HCT116 (cell line): ENCODE measurements around the gene IQUB. TPM values are rescaled to one million over a fixed set of nuclear protein-coding genes. Genes with fewer than 3 reads are reported as not detected.

Source experiments
- ATAC-seq: fragments of 200-7000 bp; cut with Tn5 transposase; 2 replicates; pipeline ENCODE4 v1.9.1; 2020; ENCODE audit warnings: mild to moderate bottlenecking, moderate library complexity
- BruUV-seq: library from RNA; stranded (reverse); fragments of 400-500 nt; replicated peaks from 2 replicates; lab custom pipeline; 2021; lab: Mats Ljungman, UMichigan
- CTCF ChIA-PET: fragments of 300-600 bp; sonication (Branson Sonifier 250); formaldehyde crosslinking; loops from one replicate; lab custom pipeline; 2021; ENCODE audit warnings: antibody characterized with exemption; lab: Charles Lee
- POLR2A ChIA-PET: fragments of 300-600, 350-600 bp; sonication (Branson Sonifier 250); formaldehyde crosslinking; loops from one replicate; lab custom pipeline; 2021; ENCODE audit warnings: antibody characterized with exemption; lab: Charles Lee
- RAD21 ChIA-PET, 2 experiments: fragments of 300-600 bp; sonication (Branson Sonifier 250); formaldehyde crosslinking; loops; one replicate each; lab custom pipeline; 2023; ENCODE audit warnings: low total read pairs in 2 of 2; ENCODE audit not compliant: uncharacterized antibody in 2 of 2, unreplicated experiment in 2 of 2, low non-redundant PET in 1 of 2; lab: Charles Lee
- DNase-seq: peaks from one replicate; pipeline ENCODE4 v3.0.0-alpha.2; 2010; ENCODE audit warnings: low read depth, low spot score
- H2AFZ ChIP-seq: fragments of 200-600 bp; shearing (Covaris generic), sonication (generic); 2 replicates; pipeline ENCODE4 v1.6.1; 2017; ENCODE audit warnings: low read depth, mixed run types, mixed read lengths, antibody characterized with exemption, low read length; ENCODE audit not compliant: poor library complexity, severe bottlenecking
- H3K27ac ChIP-seq: 2 replicates; pipeline ENCODE4 v1.5.1; 2012; ENCODE audit warnings: low read depth, low read length
- H3K27me3 ChIP-seq: fragments of 200-600 bp; sonication (generic); 2 replicates; pipeline ENCODE4 v1.6.1; 2016; ENCODE audit warnings: mixed run types, low read length, mixed read lengths; ENCODE audit not compliant: insufficient read depth
- H3K36me3 ChIP-seq, 2 experiments: fragments of 200-500 bp in 1 of 2; fragments of 200-600 bp in 1 of 2; sonication (Bioruptor generic) in 1 of 2; sonication (generic) in 1 of 2; 2 replicates each; pipeline versions ENCODE4 v1.5.1 to v1.6.1; 2014 to 2016; ENCODE audit warnings: low read length in 2 of 2, inconsistent platforms in 1 of 2, mixed read lengths in 1 of 2, mixed run types in 1 of 2; ENCODE audit not compliant: insufficient read depth in 2 of 2, control insufficient read depth in 1 of 2
- H3K4me1 ChIP-seq, 2 experiments: fragments of 200-600 bp in 1 of 2; sonication (generic) in 1 of 2; 2 replicates each; pipeline versions ENCODE4 v1.5.1 to v1.6.1; 2012 to 2017; ENCODE audit warnings: low read length in 2 of 2, inconsistent platforms in 1 of 2, mild to moderate bottlenecking in 1 of 2, mixed read lengths in 1 of 2, mixed run types in 1 of 2, moderate library complexity in 1 of 2; ENCODE audit not compliant: insufficient read depth in 2 of 2, control insufficient read depth in 1 of 2
- H3K4me2 ChIP-seq: fragments of 200-600 bp; sonication (generic); 2 replicates; pipeline ENCODE4 v1.6.1; 2017; ENCODE audit warnings: mixed run types, low read length, mixed read lengths
- H3K4me3 ChIP-seq, 2 experiments: fragments of 200-600 bp in 1 of 2; sonication (generic) in 1 of 2; replicated peaks in 1 of 2; 2 replicates each; pipeline ENCODE4 v1.5.1; 2011 to 2016; ENCODE audit warnings: low read length in 2 of 2, control low read depth in 1 of 2, low read depth in 1 of 2, mild to moderate bottlenecking in 1 of 2, mixed read lengths in 1 of 2, mixed run types in 1 of 2
- H3K79me2 ChIP-seq: fragments of 200-600 bp; sonication (generic); 2 replicates; pipeline ENCODE4 v1.6.1; 2017; ENCODE audit warnings: mild to moderate bottlenecking, mixed run types, low read length, moderate library complexity, mixed read lengths; ENCODE audit not compliant: insufficient read depth
- H3K9ac ChIP-seq: fragments of 200-600 bp; sonication (generic); 2 replicates; pipeline ENCODE4 v1.6.1; 2016; ENCODE audit warnings: low read length, mixed read lengths
- H3K9me2 ChIP-seq: fragments of 200-600 bp; sonication (generic), shearing (Covaris generic); 2 replicates; pipeline ENCODE4 v1.6.1; 2017; ENCODE audit warnings: mixed run types, mild to moderate bottlenecking, moderate library complexity; ENCODE audit not compliant: insufficient read depth
- H3K9me3 ChIP-seq, 2 experiments: fragments of 200-500 bp in 1 of 2; fragments of 200-600 bp in 1 of 2; sonication (Bioruptor generic) in 1 of 2; sonication (generic) in 1 of 2; 2 replicates each; pipeline ENCODE4 v1.6.1; 2014 to 2017; ENCODE audit warnings: low read length in 2 of 2, mixed read lengths in 2 of 2, inconsistent platforms in 1 of 2, low read depth in 1 of 2, mild to moderate bottlenecking in 1 of 2, mixed run types in 1 of 2, moderate library complexity in 1 of 2; ENCODE audit not compliant: control insufficient read depth in 1 of 2, insufficient read depth in 1 of 2
- H4K20me1 ChIP-seq: fragments of 200-600 bp; sonication (generic), shearing (Covaris generic); 2 replicates; pipeline ENCODE4 v1.6.1; 2017; ENCODE audit warnings: mixed run types, mild to moderate bottlenecking, moderate library complexity; ENCODE audit not compliant: insufficient read depth
- CBX3 ChIP-seq: IDR thresholded peaks from 2 replicates; pipeline ENCODE4 v1.6.1; 2012; ENCODE audit warnings: low read depth
- CTCF ChIP-seq, 3 experiments: fragments of 200-600 bp in 1 of 3; sonication (generic) in 1 of 3; IDR thresholded peaks in 2 of 3; conservative IDR thresholded peaks in 1 of 3; 2 replicates each; pipeline ENCODE4 v1.5.1; 2012 to 2017; ENCODE audit warnings: low read depth in 2 of 3, low read length in 2 of 3, antibody characterized with exemption in 1 of 3, borderline replicate concordance in 1 of 3, control low read depth in 1 of 3, mild to moderate bottlenecking in 1 of 3, mixed read lengths in 1 of 3, mixed run types in 1 of 3, moderate library complexity in 1 of 3; ENCODE audit not compliant: insufficient read depth in 1 of 3
- EGR1 ChIP-seq: IDR thresholded peaks from 2 replicates; pipeline ENCODE4 v1.6.1; 2012; ENCODE audit warnings: low read depth
- ELF1 ChIP-seq: IDR thresholded peaks from 2 replicates; pipeline ENCODE4 v1.6.1; 2012; ENCODE audit warnings: low read depth, borderline replicate concordance
- EZH2 ChIP-seq: fragments of 200-600 bp; sonication (generic); IDR thresholded peaks from 2 replicates; pipeline ENCODE4 v1.6.1; 2017; ENCODE audit warnings: antibody characterized with exemption, mixed run types
- EZH2phosphoT487 ChIP-seq: fragments of 200-600 bp; IDR thresholded peaks from 2 replicates; pipeline ENCODE4 v1.6.1; 2018; ENCODE audit warnings: antibody characterized with exemption, borderline replicate concordance
- FOSL1 ChIP-seq: IDR thresholded peaks from 2 replicates; pipeline ENCODE4 v1.6.1; 2012; ENCODE audit warnings: low read depth
- JUND ChIP-seq: IDR thresholded peaks from 2 replicates; pipeline ENCODE4 v1.6.1; 2012
- POLR2AphosphoS5 ChIP-seq: IDR thresholded peaks from 2 replicates; pipeline ENCODE4 v1.6.1; 2011; ENCODE audit warnings: mild to moderate bottlenecking, low read depth, low read length, moderate library complexity
- RAD21 ChIP-seq: IDR thresholded peaks from 2 replicates; pipeline ENCODE4 v1.6.1; 2012; ENCODE audit warnings: low read depth, mild to moderate bottlenecking
- SIN3A ChIP-seq: IDR thresholded peaks from 2 replicates; pipeline ENCODE4 v1.6.1; 2012; ENCODE audit warnings: low read depth
- SP1 ChIP-seq: IDR thresholded peaks from 2 replicates; pipeline ENCODE4 v1.6.1; 2012; ENCODE audit warnings: low read depth
- SRF ChIP-seq: IDR thresholded peaks from 2 replicates; pipeline ENCODE4 v1.6.1; 2012; ENCODE audit warnings: low read depth
- TCF7L2 ChIP-seq: IDR thresholded peaks from 2 replicates; pipeline ENCODE4 v1.7.0; 2011; ENCODE audit warnings: borderline replicate concordance, inconsistent platforms; ENCODE audit not compliant: insufficient read depth, insufficient read length; ENCODE audit errors: extremely low read depth
- YY1 ChIP-seq: IDR thresholded peaks from 2 replicates; pipeline ENCODE4 v1.6.1; 2011; ENCODE audit warnings: low read length, low read depth, moderate library complexity, mild to moderate bottlenecking; ENCODE audit not compliant: insufficient replicate concordance; ENCODE audit errors: extremely low read depth
- ZFX ChIP-seq: fragments of 450-650 bp; IDR thresholded peaks from 2 replicates; pipeline ENCODE4 v1.6.1; 2017
- intact Hi-C: fragments of 100-400 bp; cut with micrococcal nuclease; formaldehyde crosslinking; loops from 2 replicates; pipeline ENCODE4 v1.10.0; 2022
- total RNA-seq: library from RNA; stranded (reverse); gene quantifications from one replicate; pipeline ENCODE4 v1.2.1, GENCODE V29; 2021; ENCODE audit not compliant: unreplicated experiment
- TF ChIP-seq, protein P1 (sequence below): IDR thresholded peaks from 2 replicates; pipeline ENCODE4 v1.6.1; 2012; ENCODE audit warnings: low read depth
- TF ChIP-seq, protein P2 (sequence below): IDR thresholded peaks from 2 replicates; pipeline ENCODE4 v1.6.1; 2012
- TF ChIP-seq, protein P3 (sequence below): IDR thresholded peaks from 2 replicates; pipeline ENCODE4 v1.6.1; 2012

The IQUB gene
- total RNA-seq, 1 experiment from 2014 or later = 0.79 TPM

DNA sequence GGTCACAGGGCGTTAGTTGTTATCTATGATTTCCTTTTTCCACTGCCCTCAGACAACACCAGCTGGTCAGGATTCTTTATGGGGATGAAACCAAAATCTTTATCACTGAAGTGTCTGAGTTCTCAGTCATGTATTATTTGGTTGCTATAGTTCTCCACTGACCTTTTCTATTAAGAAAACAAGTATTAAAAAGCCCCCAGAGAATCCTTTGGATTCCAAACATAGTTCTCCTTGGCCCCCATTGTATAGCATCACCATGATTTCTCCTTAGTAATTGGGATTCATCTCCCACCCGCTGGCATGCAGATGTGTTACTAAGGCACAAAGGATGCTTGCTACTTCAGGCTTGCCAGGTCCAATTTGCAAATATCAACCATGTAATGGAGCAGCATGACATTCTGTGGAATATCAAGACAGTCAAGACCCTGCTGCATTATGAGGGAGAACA lies 94.3 kb downstream of the IQUB start:
- no peak overlapping the region for H3K4me3 ChIP-seq
- ChIA-PET CTCF (no interaction called here), POLR2A (no interaction called here), RAD21 (no interaction called here)
- no peaks in the 10 kb centered on the region for H3K79me2 ChIP-seq
- H4K20me1 ChIP-seq = no peaks in the 10 kb centered on the region
- TF ChIP-seq TCF7L2 (no peak), POLR2AphosphoS5 (no peak), EZH2phosphoT487 (no peak), CTCF (IDR thresholded peaks at IDR 0.05 in 2 of 3, conservative IDR thresholded peaks at IDR 0.05 in 1 of 3; ENCODE audit: borderline replicate concordance in 1 of 3, insufficient read depth in 1 of 3, low read depth in 2 of 3, low read length in 2 of 3) (no peak), SRF (no peak), FOSL1 (no peak), ELF1 (no peak), EZH2 (no peak), RAD21 (no peak), EGR1 (no peak), ZFX (no peak), YY1 (no peak), JUND (no peak), SIN3A (no peak), SP1 (no peak), CBX3 (no peak)
- TF ChIP-seq, protein P1, sequence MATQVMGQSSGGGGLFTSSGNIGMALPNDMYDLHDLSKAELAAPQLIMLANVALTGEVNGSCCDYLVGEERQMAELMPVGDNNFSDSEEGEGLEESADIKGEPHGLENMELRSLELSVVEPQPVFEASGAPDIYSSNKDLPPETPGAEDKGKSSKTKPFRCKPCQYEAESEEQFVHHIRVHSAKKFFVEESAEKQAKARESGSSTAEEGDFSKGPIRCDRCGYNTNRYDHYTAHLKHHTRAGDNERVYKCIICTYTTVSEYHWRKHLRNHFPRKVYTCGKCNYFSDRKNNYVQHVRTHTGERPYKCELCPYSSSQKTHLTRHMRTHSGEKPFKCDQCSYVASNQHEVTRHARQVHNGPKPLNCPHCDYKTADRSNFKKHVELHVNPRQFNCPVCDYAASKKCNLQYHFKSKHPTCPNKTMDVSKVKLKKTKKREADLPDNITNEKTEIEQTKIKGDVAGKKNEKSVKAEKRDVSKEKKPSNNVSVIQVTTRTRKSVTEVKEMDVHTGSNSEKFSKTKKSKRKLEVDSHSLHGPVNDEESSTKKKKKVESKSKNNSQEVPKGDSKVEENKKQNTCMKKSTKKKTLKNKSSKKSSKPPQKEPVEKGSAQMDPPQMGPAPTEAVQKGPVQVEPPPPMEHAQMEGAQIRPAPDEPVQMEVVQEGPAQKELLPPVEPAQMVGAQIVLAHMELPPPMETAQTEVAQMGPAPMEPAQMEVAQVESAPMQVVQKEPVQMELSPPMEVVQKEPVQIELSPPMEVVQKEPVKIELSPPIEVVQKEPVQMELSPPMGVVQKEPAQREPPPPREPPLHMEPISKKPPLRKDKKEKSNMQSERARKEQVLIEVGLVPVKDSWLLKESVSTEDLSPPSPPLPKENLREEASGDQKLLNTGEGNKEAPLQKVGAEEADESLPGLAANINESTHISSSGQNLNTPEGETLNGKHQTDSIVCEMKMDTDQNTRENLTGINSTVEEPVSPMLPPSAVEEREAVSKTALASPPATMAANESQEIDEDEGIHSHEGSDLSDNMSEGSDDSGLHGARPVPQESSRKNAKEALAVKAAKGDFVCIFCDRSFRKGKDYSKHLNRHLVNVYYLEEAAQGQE = no peak
- TF ChIP-seq, protein P2, sequence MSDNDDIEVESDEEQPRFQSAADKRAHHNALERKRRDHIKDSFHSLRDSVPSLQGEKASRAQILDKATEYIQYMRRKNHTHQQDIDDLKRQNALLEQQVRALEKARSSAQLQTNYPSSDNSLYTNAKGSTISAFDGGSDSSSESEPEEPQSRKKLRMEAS = no peak
- TF ChIP-seq, protein P3, sequence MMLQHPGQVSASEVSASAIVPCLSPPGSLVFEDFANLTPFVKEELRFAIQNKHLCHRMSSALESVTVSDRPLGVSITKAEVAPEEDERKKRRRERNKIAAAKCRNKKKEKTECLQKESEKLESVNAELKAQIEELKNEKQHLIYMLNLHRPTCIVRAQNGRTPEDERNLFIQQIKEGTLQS = no peak
- H3K9me2 ChIP-seq = no peaks in the 10 kb centered on the region
- no peak overlapping the region for H3K4me2 ChIP-seq
- H3K27ac ChIP-seq = no peak overlapping the region
- no peak overlapping the region for H3K9ac ChIP-seq
- BruUV-seq = no TSS peak
- DNase-seq (no peak), ATAC-seq (no peak)
- no peak overlapping the region for H2AFZ ChIP-seq
- H3K9me3 ChIP-seq = no peaks in the 10 kb centered on the region
- H3K36me3 ChIP-seq = no peaks in the 10 kb centered on the region
- H3K27me3 ChIP-seq = no peaks in the 10 kb centered on the region
- intact Hi-C loops = no loop called here
- H3K4me1 ChIP-seq = no peaks in the 10 kb centered on the region
